ENCODE data around the gene PRND.

GRCh38 chr20:4691753-4692152 lies 30.0 kb upstream of the PRND start:
- no peak for TF ChIP-seq CTCF (conservative IDR thresholded peaks at IDR 0.05; ENCODE audit: low read depth, low read length)
- no peak for TF ChIP-seq EZH2 (IDR thresholded peaks at IDR 0.05; ENCODE audit: low read length, unreplicated experiment)

Data from PC-3 (cell line).